ENCODE data around the gene MTHFD1L. TPM values are rescaled to one million over a fixed set of nuclear protein-coding genes. Genes with fewer than 3 reads are reported as not detected.
"Not testable (repeated sequence)": the region's sequence is repeated elsewhere in the genome, so short reads cannot be mapped to it uniquely, and the experiment has no call there.

MTHFD1L gene
- total RNA-seq, 1 donor from 2014 or later = 53.2 TPM

GRCh38 chr6:150846641-150847040 is 18.9 kb upstream of the MTHFD1L start:
- no peak for DNase-seq (ENCODE audit: low read depth)
- Histone ChIP-seq H3K4me3 (ENCODE audit: low read depth, low read length) (no peak overlapping the region), H3K27me3 (ENCODE audit: control insufficient read depth, insufficient read depth, low read length) (no peaks in the 10 kb centered on the region), H3K36me3 (ENCODE audit: control insufficient read depth, insufficient read depth, low read length) (no peaks in the 10 kb centered on the region)
- no peak for FAIRE-seq
- TF ChIP-seq, protein P1, sequence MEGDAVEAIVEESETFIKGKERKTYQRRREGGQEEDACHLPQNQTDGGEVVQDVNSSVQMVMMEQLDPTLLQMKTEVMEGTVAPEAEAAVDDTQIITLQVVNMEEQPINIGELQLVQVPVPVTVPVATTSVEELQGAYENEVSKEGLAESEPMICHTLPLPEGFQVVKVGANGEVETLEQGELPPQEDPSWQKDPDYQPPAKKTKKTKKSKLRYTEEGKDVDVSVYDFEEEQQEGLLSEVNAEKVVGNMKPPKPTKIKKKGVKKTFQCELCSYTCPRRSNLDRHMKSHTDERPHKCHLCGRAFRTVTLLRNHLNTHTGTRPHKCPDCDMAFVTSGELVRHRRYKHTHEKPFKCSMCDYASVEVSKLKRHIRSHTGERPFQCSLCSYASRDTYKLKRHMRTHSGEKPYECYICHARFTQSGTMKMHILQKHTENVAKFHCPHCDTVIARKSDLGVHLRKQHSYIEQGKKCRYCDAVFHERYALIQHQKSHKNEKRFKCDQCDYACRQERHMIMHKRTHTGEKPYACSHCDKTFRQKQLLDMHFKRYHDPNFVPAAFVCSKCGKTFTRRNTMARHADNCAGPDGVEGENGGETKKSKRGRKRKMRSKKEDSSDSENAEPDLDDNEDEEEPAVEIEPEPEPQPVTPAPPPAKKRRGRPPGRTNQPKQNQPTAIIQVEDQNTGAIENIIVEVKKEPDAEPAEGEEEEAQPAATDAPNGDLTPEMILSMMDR (IDR thresholded peaks at IDR 0.05; ENCODE audit: insufficient read depth, low read length, severe bottlenecking) = no peak

DNA sequence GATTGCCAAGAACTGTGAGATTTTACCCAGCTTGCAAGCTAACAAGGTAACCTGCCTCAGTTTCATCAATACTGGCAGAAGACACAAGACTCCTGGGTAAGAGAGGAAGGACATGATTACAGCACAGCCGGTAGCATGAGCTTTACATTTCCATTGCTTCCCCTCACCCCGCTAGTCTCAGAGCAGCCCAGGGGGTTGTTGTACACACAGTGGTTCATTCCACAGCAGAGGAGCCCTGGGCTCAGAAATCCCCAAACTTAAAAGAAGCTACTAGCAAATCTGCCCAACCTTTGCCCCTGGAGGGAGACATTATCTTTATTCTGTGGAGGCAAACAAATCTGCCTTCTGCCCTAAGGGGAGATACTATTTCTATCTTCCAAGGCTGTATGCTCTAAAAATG is 17.1 kb upstream of the MTHFD1L start:
- Histone ChIP-seq H3K36me3 (ENCODE audit: control insufficient read depth, insufficient read depth, low read length) (no peaks in the 10 kb centered on the region), H3K27me3 (ENCODE audit: control insufficient read depth, insufficient read depth, low read length) (no peaks in the 10 kb centered on the region), H3K4me3 (ENCODE audit: low read depth, low read length) (no peak overlapping the region)
- no peak for DNase-seq (ENCODE audit: low read depth)
- TF ChIP-seq, protein P1 (IDR thresholded peaks at IDR 0.05; ENCODE audit: insufficient read depth, low read length, severe bottlenecking) = no peak
- no peak for FAIRE-seq

GRCh38 chr6:150854392-150854791 is 11.1 kb upstream of the MTHFD1L start:
- DNase-seq (ENCODE audit: low read depth); H3K36me3 ChIP-seq (ENCODE audit: control insufficient read depth, insufficient read depth, low read length); H3K27me3 ChIP-seq (ENCODE audit: control insufficient read depth, insufficient read depth, low read length); FAIRE-seq; H3K4me3 ChIP-seq (ENCODE audit: low read depth, low read length): not testable (repeated sequence)

DNA sequence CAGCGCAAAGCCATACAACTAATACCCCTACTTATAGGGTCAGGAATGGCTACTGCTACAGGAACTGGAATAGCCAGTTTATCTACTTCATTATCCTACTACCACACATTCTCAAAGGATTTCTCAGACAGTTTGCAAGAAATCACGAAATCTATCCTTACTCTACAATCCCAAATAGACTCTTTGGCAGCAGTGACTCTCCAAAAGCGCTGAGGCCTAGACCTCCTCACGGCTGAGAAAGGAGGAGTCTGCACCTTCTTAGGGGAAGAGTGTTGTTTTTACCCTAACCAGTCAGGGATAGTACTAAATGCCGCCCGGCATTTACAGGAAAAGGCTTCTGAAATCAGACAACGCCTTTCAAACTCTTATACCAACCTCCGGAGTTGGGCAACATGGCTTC is 10.3 kb upstream of the MTHFD1L start:
- FAIRE-seq; DNase-seq (ENCODE audit: low read depth); H3K27me3 ChIP-seq (ENCODE audit: control insufficient read depth, insufficient read depth, low read length); H3K36me3 ChIP-seq (ENCODE audit: control insufficient read depth, insufficient read depth, low read length); H3K4me3 ChIP-seq (ENCODE audit: low read depth, low read length): not testable (repeated sequence)

DNA sequence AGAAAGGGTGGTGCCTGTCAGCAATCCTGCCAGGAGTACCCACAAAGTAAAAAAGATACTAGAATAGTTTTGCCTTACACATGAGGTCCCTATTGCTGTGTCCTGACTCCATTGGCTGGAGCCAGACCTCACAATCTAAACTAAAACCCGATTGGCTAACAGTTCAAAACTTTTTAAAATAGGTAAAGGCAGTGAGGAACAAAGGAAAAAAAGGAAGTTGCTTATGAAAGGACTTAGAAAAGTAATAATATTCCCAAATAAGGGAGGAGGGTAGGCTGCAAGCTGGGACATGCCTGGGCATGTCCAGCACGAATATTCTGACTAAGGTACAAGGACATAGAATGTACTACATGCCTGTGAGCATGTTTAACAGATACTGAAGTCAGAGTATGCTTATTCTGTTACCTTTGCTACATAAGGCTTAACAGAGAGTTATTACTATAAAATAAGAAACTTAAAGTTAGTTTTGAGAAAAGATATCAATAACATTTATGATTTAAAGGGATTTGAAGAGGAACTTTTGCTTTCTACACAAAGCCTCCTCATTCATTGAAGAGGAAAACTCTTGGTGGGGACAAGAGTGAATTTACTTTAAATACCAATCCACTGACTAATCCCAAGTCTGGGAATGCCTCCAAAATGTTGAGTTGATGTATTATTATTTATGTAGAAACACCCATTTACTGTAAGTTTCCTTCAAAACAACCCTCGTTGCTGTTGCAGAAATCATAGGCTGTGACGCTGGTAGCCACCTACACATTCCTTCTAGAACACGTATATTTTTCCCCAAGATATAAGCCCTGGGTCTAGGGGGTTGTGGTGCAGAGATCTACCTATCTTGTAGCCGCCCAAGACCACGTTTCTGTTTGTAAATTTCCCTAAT is 8.2 kb upstream of the MTHFD1L start:
- TF ChIP-seq, protein P1 (IDR thresholded peaks at IDR 0.05; ENCODE audit: insufficient read depth, low read length, severe bottlenecking) = no peak
- no peak for FAIRE-seq
- H3K4me3 ChIP-seq (ENCODE audit: low read depth, low read length) = no peak overlapping the region

GRCh38 chr6:150857945-150858308 is 7.6 kb upstream of the MTHFD1L start:
- TF ChIP-seq, protein P1 (IDR thresholded peaks at IDR 0.05; ENCODE audit: insufficient read depth, low read length, severe bottlenecking) = no peak
- no peak overlapping the region for H3K4me3 ChIP-seq (ENCODE audit: low read depth, low read length)
- FAIRE-seq (no peak), DNase-seq (ENCODE audit: low read depth) (no peak)
- H3K36me3 ChIP-seq (ENCODE audit: control insufficient read depth, insufficient read depth, low read length) = no peaks in the 10 kb centered on the region
- no peaks in the 10 kb centered on the region for H3K27me3 ChIP-seq (ENCODE audit: control insufficient read depth, insufficient read depth, low read length)

More for the DNA sequence above, 8.2 kb upstream of the MTHFD1L start:
- H3K36me3 ChIP-seq (ENCODE audit: control insufficient read depth, insufficient read depth, low read length) = no peaks in the 10 kb centered on the region
- no peaks in the 10 kb centered on the region for H3K27me3 ChIP-seq (ENCODE audit: control insufficient read depth, insufficient read depth, low read length)
- peak; percentile 93 for DNase-seq (ENCODE audit: low read depth)

DNA sequence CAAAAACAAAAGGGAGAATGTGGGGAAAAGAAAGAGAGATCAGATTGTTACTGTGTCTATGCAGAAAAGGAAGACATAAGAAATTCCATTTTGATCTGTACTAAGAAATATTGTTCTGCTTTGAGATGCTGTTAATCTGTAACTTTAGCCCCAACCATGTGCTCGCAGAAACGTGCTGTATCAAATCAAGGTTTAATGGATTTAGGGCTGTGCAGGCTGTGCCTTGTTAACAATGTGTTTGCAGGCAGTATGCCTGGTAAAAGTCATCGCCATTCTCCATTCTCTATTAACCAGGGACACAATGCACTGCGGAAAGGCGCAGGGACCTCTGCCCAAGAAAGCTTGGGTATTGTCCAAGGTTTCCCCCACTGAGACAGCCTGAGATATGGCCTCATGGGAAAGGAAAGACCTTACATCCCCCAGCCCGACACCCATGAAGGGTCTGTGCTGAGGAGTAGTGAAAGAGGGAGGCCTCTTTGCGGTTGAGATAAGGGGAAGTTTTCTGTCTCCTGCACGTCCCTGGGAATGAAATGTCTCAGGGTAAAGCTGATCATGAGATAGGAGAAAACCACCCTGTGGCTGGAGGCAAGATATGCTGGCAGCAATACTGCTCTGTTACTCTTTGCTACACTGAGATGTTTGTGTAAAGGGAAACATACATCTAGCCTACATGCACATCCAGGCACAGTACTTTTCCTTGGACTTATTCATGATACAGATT is 3.9 kb upstream of the MTHFD1L start:
- not testable (repeated sequence) for FAIRE-seq; H3K27me3 ChIP-seq (ENCODE audit: control insufficient read depth, insufficient read depth, low read length); H3K36me3 ChIP-seq (ENCODE audit: control insufficient read depth, insufficient read depth, low read length); DNase-seq (ENCODE audit: low read depth); H3K4me3 ChIP-seq (ENCODE audit: low read depth, low read length)
